Measurements from ENCODE around the gene CDH8. TPM values are rescaled to one million over a fixed set of nuclear protein-coding genes. Genes with fewer than 3 reads are reported as not detected.

The CDH8 gene
- total and polyA plus RNA-seq, 9 donors: 0.42 to 2.9 (median 1.5) TPM

- Histone ChIP-seq H3K36me3 (no peaks in the 10 kb centered on the region), H3K27ac (no peak overlapping the region), H3K4me3 (no peak overlapping the region), H3K9me3 (no peaks in the 10 kb centered on the region), H3K27me3 (no peaks in the 10 kb centered on the region), H3K4me1 (ENCODE audit: insufficient read depth) (no peaks in the 10 kb centered on the region)
- intact Hi-C loops (cut with DNase I): no loop called here
- no peak for DNase-seq
- WGBS, 3 donors: 84 to 85% (median 84%) methylated on average over 1 of the region's 1 CpG
- no peak for TF ChIP-seq EP300 (IDR thresholded peaks at IDR 0.05)
- no peak for TF ChIP-seq POLR2A (IDR thresholded peaks at IDR 0.05)
- TF ChIP-seq CTCF (IDR thresholded peaks at IDR 0.05): no peak
Observed at GRCh38 chr16:61606581-61606980, 429.7 kb downstream of the CDH8 start.
